GM12878 (cell line): Measurements from ENCODE around the gene ASMTL. TPM values are rescaled to one million over a fixed set of nuclear protein-coding genes. Genes with fewer than 3 reads are reported as not detected.
A peak's percentile ranks its signal among the peaks of the same experiment; 100 is the strongest.

Experiments
- ATAC-seq: fragments of 200-7000 bp; cut with Tn5 transposase; 3 replicates; pipeline ENCODE4 v1.9.1; 2020; ENCODE audit warnings: mild to moderate bottlenecking, moderate library complexity
- BruUV-seq: library from RNA; stranded (reverse); fragments of 400-500 nt; replicated peaks from 2 replicates; lab custom pipeline; 2021; lab: Mats Ljungman, UMichigan
- CTCF ChIA-PET: fragments of 300-600 bp; sonication (Branson Sonifier 250); formaldehyde crosslinking; extraction: SDS; loops from one replicate; lab custom pipeline; 2021; ENCODE audit warnings: inconsistent platforms; lab: Yijun Ruan, JAX
- POLR2A ChIA-PET: fragments of 350-600 bp; formaldehyde crosslinking; extraction: SDS; loops from one replicate; lab custom pipeline; 2021; ENCODE audit warnings: inconsistent platforms; lab: Charles Lee
- RAD21 ChIA-PET: fragments of 300-600 bp; sonication (Branson Sonifier 250); formaldehyde crosslinking; loops from one replicate; lab custom pipeline; 2023; ENCODE audit warnings: antibody characterized with exemption; ENCODE audit not compliant: unreplicated experiment; lab: Charles Lee
- SMC1A ChIA-PET: fragments of 300-600 bp; sonication (Branson Sonifier 250); formaldehyde crosslinking; loops from one replicate; lab custom pipeline; 2023; ENCODE audit not compliant: unreplicated experiment, uncharacterized antibody; lab: Charles Lee
- DNase-seq: peaks from one replicate; pipeline ENCODE4 v3.0.0-alpha.2; 2011; ENCODE audit warnings: low read depth, low spot score
- FAIRE-seq: peaks from 3 replicates; lab custom pipeline; 2011; peaks lifted over from hg19 to GRCh38; lab: Jason Lieb, UNC
- H2AFZ ChIP-seq: 2 replicates; pipeline ENCODE4 v1.6.0; 2011; ENCODE audit warnings: low read depth, low read length, control low read depth; ENCODE audit not compliant: control insufficient read depth
- H3K27ac ChIP-seq: 2 replicates; pipeline ENCODE4 v1.5.1; 2011; ENCODE audit warnings: control low read depth; ENCODE audit not compliant: control insufficient read depth, insufficient read depth
- H3K27me3 ChIP-seq, 2 experiments: replicated peaks in 1 of 2; 2 replicates each; pipeline versions ENCODE4 v1.6.0 to v1.6.1; 2011; ENCODE audit warnings: low read length in 1 of 2; ENCODE audit not compliant: control insufficient read depth in 2 of 2, insufficient read depth in 2 of 2
- H3K36me3 ChIP-seq, 2 experiments: 2 replicates each; pipeline ENCODE4 v1.5.1; 2011; ENCODE audit warnings: low read length in 1 of 2; ENCODE audit not compliant: control insufficient read depth in 2 of 2, insufficient read depth in 2 of 2
- H3K4me1 ChIP-seq: 2 replicates; pipeline ENCODE4 v1.6.1; 2011; ENCODE audit warnings: mild to moderate bottlenecking, low read length, moderate library complexity, mixed read lengths; ENCODE audit not compliant: control insufficient read depth, insufficient read depth
- H3K4me2 ChIP-seq: 2 replicates; pipeline ENCODE4 v1.6.0; 2011; ENCODE audit warnings: control low read depth; ENCODE audit not compliant: control insufficient read depth, insufficient read depth
- H3K4me3 ChIP-seq: fragments of 200-600 bp; sonication (generic); 2 replicates; pipeline ENCODE4 v1.5.1; 2016
- H3K79me2 ChIP-seq: 2 replicates; pipeline ENCODE4 v1.6.0; 2011; ENCODE audit warnings: low read length; ENCODE audit not compliant: control insufficient read depth, insufficient read depth
- H3K9ac ChIP-seq: 2 replicates; pipeline ENCODE4 v1.8.0; 2011; ENCODE audit warnings: low read length, control low read depth, mixed read lengths; ENCODE audit not compliant: control insufficient read depth, insufficient read depth
- H3K9me3 ChIP-seq: replicated peaks from 3 replicates; pipeline ENCODE4 v1.5.1; 2011; ENCODE audit warnings: mild to moderate bottlenecking, low read length; ENCODE audit not compliant: control insufficient read depth, insufficient read depth
- H4K20me1 ChIP-seq: 2 replicates; pipeline ENCODE4 v1.6.0; 2011; ENCODE audit not compliant: control insufficient read depth, insufficient read depth
- BCLAF1 ChIP-seq: fragments of 450-650 bp; IDR thresholded peaks from 2 replicates; pipeline ENCODE4 v1.6.1; 2017; ENCODE audit warnings: antibody characterized with exemption, mild to moderate bottlenecking, moderate library complexity
- BRCA1 ChIP-seq: IDR thresholded peaks from 2 replicates; pipeline ENCODE4 v1.6.1; 2011; ENCODE audit warnings: low read depth, low read length, improper control_type of control experiment
- FOXM1 ChIP-seq: IDR thresholded peaks from 2 replicates; pipeline ENCODE4 v1.6.1; 2012; ENCODE audit warnings: low read depth, mild to moderate bottlenecking, inconsistent platforms, low read length, moderate library complexity
- GATAD2B ChIP-seq: fragments of 450-650 bp; conservative IDR thresholded peaks from 2 replicates; pipeline ENCODE4 v1.6.1; 2017; ENCODE audit warnings: low read depth, mild to moderate bottlenecking, moderate library complexity
- HDAC2 ChIP-seq: fragments of 200-600 bp; sonication (generic); IDR thresholded peaks from 2 replicates; pipeline ENCODE4 v1.6.1; 2017
- MEF2A ChIP-seq: IDR thresholded peaks from 2 replicates; pipeline ENCODE4 v1.6.1; 2011; ENCODE audit warnings: low read depth, mild to moderate bottlenecking, low read length, moderate library complexity; ENCODE audit not compliant: insufficient read depth
- NBN ChIP-seq: fragments of 450-650 bp; IDR thresholded peaks from 2 replicates; pipeline ENCODE4 v1.6.1; 2016
- NFYB ChIP-seq: IDR thresholded peaks from 2 replicates; pipeline ENCODE4 v1.6.1; 2011; ENCODE audit warnings: low read depth, mild to moderate bottlenecking, low read length, improper control_type of control experiment, moderate library complexity; ENCODE audit not compliant: insufficient read depth
- NR2C2 ChIP-seq: IDR thresholded peaks from 2 replicates; pipeline ENCODE4 v1.6.1; 2011; ENCODE audit warnings: borderline replicate concordance, low read depth; ENCODE audit not compliant: control insufficient read depth, insufficient read length
- NR2F1 ChIP-seq: fragments of 450-650 bp; conservative IDR thresholded peaks from 2 replicates; pipeline ENCODE4 v1.6.1; 2017; ENCODE audit warnings: mild to moderate bottlenecking
- NRF1 ChIP-seq: conservative IDR thresholded peaks from 2 replicates; pipeline ENCODE4 v1.6.1; 2011; ENCODE audit warnings: mild to moderate bottlenecking, low read depth, low read length, improper control_type of control experiment
- PAX5 ChIP-seq: IDR thresholded peaks from 2 replicates; pipeline ENCODE4 v1.6.1; 2011; ENCODE audit warnings: low read depth, low read length, borderline replicate concordance
- PAX8 ChIP-seq: fragments of 450-650 bp; IDR thresholded peaks from 2 replicates; pipeline ENCODE4 v1.6.1; 2017; ENCODE audit warnings: mild to moderate bottlenecking, moderate library complexity
- SMC3 ChIP-seq: IDR thresholded peaks from 2 replicates; pipeline ENCODE4 v1.6.1; 2011; ENCODE audit warnings: low read length, improper control_type of control experiment, borderline replicate concordance
- ZBTB4 ChIP-seq: fragments of 450-650 bp; formaldehyde crosslinking; IDR thresholded peaks from 2 replicates; pipeline ENCODE4 v1.4.0; 2022; ENCODE audit warnings: mild to moderate bottlenecking, moderate library complexity
- ZNF384 ChIP-seq: IDR thresholded peaks from 2 replicates; pipeline ENCODE4 v1.6.1; 2012; ENCODE audit warnings: low read depth, mild to moderate bottlenecking, low read length, improper control_type of control experiment, borderline replicate concordance
- WGBS: methylation state at CpG from one replicate; pipeline ENCODE4 v1.1.6; 2016; ENCODE audit warnings: low lambda C conversion rate; ENCODE audit not compliant: insufficient replicate concordance, insufficient coverage; ENCODE audit errors: missing lambda C conversion rate; 5-methylcytosine and 5-hydroxymethylcytosine counted together
- in situ Hi-C: fragments of 300-500 bp; cut with MboI; formaldehyde crosslinking; loops from 9 replicates; pipeline ENCODE4 v1.14.3; 2018; ENCODE audit warnings: mixed read lengths
- intact Hi-C: fragments of 100-400 bp; cut with micrococcal nuclease; formaldehyde crosslinking; loops from one replicate; pipeline ENCODE4 v1.14.2; 2022; ENCODE audit not compliant: unreplicated experiment
- polyA plus RNA-seq, 11 experiments: library from polyadenylated mRNA; depleted of rRNA in 4 of 11; unstranded in 6 of 11; stranded (reverse) in 5 of 11; fragments of >200 nt; fragmentation: Nextera tagmentation in 4 of 11; fragmentation: Illumina TruSeq in 1 of 11; extraction: Ambion mirVana in 4 of 11; extraction: Trizol in 1 of 11; gene quantifications; 1 replicate in 1 of 11; 2 replicates in 10 of 11; pipeline versions ENCODE4 v1.2.1 to v1.2.3, GENCODE V29; 2011 to 2016; ENCODE audit warnings: inconsistent platforms in 2 of 11, missing spikeins in 2 of 11, low read depth in 1 of 11
- total RNA-seq, 4 experiments: library from RNA; depleted of rRNA in 3 of 4; stranded (reverse); fragments of >200 nt in 3 of 4; fragmentation: Illumina TruSeq in 1 of 4; extraction: Trizol in 1 of 4; gene quantifications; 2 replicates each; pipeline versions ENCODE4 v1.2.1 to v1.2.3, GENCODE V29; 2013 to 2021

ASMTL gene
- total and polyA plus RNA-seq, 10 of the 15 experiments (the other 5 are each of a cell fraction or from before 2014, with no cell fraction given): 1.6 to 51.9 (median 32.1) TPM

GRCh38 chrX:1453951-1454785 lies 1.5 kb upstream of the ASMTL start:
- Histone ChIP-seq H3K4me2 (peak overlapping the region; percentile 54; the same call in 1 of the 2 replicates), H4K20me1 (no peaks in the 10 kb centered on the region), H3K4me1 (peaks cover 4% of the 10 kb centered on the region), H3K9me3 (peaks cover 11% of the 10 kb centered on the region), H2AFZ (no peak overlapping the region), H3K79me2 (peaks cover 35% of the 10 kb centered on the region), H3K27ac (peak overlapping the region; percentile 42), H3K36me3 (peaks cover 0 to 2% of the 10 kb centered on the region in 2 experiments; a peak in 1 of 4 replicates), H3K4me3 (peak overlapping the region; percentile 32; the same call in 1 of the 2 replicates), H3K9ac (peak overlapping the region; percentile 20), H3K27me3 (no peaks in the 10 kb centered on the region)
- no TSS peak for BruUV-seq
- ChIA-PET SMC1A (no interaction called here), CTCF (no interaction called here), RAD21 (no interaction called here), POLR2A (no interaction called here)
- 3% methylated on average over 26 of the region's 45 CpGs for WGBS
- in situ Hi-C loops: loop anchor here (10.0 to 25.0 kb wide), 2 partner anchors 1058 to 1161 kb away; partner anchors contain the start of genes DHRSX and ZBED1
- FAIRE-seq (no peak), DNase-seq (no peak), ATAC-seq (peak; percentile 70)
- intact Hi-C loops: loop anchor here (1.0 to 10.0 kb wide), 10 partner anchors 27 to 1241 kb away; partner anchors contain the start of genes CD99 and GTPBP6
- TF ChIP-seq NR2F1 (no peak; the same call in 1 of the 2 replicates), ZBTB4 (no peak), FOXM1 (no peak), NR2C2 (no peak), BCLAF1 (no peak), HDAC2 (no peak), ZNF384 (0 out of 2 replicates have a peak, but pooled peaks have one; percentile 29), MEF2A (0 out of 2 replicates have a peak, but pooled peaks have one; percentile 54), GATAD2B (peak; percentile 80; the same call in 1 of the 2 replicates), NFYB (no peak), PAX8 (no peak), SMC3 (peak; percentile 96), PAX5 (peak; percentile 63; the same call in 1 of the 2 replicates), NRF1 (no peak), BRCA1 (no peak), NBN (peak; percentile 62; the same call in 1 of the 2 replicates)
